HG03432 (cell line): ENCODE results near the gene SIAH3.
"Not testable (repeated sequence)": the region's sequence is repeated elsewhere in the genome, so short reads cannot be mapped to it uniquely, and the experiment has no call there.

Experiments
- ATAC-seq: cut with Tn5 transposase; IDR thresholded peaks from one replicate; pipeline ENCODE4 v1.9.1; 2021; ENCODE audit warnings: mild to moderate bottlenecking, moderate library complexity; ENCODE audit not compliant: unreplicated experiment

Gene SIAH3

DNA sequence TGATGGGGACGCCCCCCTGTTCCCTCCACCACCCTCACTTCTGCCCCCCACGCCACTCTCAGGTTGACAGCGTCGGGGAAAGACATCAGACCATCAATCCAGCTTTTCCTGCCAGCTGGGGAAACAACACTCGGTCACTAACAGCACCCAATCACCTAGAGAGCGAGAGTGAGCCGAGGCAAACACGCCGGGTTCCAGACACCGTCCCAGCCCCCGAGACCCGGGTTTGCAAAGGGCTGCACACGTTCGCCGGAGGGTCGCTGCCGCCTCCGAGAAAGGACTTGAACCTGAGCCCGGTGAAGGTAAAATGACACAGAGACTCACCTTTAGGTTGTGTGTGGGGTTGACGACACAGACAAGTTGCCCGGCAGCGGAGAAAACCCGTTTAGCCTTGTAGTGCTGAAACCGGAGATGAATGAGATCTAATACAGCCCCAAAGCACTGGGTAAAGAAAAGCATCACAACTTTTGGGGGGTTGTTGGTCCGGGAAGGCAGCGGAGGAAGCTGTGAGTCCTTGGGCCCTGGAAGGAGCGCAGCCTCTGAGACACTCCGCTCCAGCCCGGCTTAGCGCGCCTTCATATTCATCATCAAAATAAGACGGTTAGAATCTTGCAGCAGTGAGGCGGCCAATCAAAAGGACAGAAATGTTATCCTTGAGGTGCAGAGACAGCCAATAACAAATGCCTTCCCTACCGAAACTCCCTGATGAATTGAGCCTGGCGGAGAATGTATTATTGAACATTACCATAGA, at the start of gene SIAH3:
TSS of gene SIAH3 (minus strand) at position 583 of the 751 bp plus-strand sequence. CDS start at position 459, 124 bp downstream.
- ATAC-seq: no peak

DNA sequence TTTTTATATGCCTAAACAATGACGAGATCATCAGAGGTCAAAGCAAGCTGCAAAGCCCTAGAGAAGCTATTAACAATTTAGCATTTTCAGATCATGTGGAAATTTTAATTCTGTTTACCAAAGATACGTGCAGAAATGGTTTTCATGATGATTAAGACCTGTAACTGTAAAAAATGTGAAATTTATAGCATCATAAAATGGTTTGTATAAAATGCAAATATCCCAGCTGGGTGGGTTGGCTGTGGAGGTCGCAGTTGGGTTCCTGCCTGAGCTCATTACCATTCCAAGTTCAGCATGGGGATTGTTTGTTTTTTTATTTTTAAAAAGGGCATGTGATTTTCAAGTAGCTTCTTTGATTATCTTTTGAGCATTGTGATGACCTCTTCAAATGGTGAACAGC, 47.9 kb upstream of the SIAH3 start:
- no peak for ATAC-seq

DNA sequence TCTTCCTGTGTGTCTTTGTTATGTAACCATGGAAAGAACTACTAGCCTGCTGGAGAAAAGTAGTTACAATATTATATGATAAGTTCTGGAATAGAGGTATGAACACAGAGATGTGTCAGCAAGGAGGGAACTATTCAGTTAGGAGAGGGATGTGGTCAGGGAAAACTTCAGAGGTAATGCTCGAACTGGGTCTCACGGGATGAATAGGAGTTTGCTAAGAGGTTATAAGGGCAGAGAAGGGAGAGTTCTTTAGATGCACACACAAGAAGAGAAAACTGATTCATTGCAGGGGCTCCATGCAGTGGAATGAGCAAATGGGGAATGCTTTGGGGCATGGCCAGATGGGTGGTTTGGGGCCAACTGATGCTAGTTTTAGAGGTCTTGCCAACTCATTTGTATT, 46.0 kb upstream of the SIAH3 start:
- ATAC-seq: no peak

DNA sequence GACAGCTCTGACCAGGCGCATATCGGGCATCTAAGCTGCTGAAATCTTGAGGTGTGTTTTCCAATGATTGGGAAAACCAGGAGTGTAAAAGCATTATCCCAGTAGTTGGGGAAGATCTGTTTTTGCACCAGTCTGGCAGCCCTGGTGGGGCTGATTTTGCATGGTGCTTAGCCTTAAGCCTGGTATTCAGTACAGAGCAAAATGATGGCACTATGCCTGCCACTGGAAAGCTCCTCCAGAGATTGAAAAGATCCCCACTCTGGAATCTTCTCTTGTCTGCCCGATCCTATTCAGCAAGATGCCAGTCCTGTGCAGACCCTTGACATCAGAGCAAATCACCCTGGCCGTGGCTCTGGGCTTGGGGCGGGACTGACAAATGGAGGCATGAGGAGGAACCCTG, 44.7 kb upstream of the SIAH3 start:
- ATAC-seq: no peak

DNA sequence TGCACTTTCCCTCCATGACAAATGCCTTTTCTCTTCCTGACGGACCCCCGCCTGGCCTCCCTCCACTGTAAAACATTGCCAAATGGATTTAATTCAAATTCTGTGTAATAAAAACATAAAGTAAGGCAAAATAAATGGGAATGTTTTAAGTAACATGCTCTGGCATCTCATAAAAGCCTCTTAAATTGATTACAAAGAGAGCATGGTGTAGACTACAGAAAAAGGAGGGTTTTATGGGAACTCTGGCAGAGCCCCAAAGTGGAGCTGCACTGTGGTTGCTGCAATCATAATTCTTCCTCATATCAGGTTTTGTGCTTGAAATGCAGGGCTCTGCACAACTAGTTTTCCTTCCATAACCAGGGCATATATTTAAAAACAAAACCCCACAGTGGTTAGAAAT, 44.3 kb upstream of the SIAH3 start:
- ATAC-seq: no peak

DNA sequence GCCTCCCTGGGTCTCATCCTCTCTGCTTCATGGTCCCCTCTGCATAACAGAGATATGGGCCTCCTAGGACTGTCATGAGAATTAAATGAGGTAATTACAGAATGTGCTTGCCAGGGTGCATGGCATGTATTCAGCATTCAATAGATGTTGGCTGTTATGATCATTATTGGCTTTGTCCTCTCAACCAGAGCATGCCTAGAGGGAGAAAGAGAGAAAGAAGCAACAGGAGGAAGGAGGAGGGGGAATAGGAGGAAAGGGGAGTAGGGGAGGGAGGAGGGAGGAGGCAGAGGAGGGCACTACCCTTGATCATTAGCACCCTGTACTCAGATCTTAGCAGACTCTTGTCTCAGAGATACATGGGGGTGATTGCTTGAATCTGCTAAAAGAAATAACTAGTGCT, 41.0 kb upstream of the SIAH3 start:
- ATAC-seq: no peak

- ATAC-seq: no peak
Measured at GRCh38 chr13:45889590-45890243, 38.2 kb upstream of the SIAH3 start.

GRCh38 chr13:45886466-45886865, 34.9 kb upstream of the SIAH3 start:
- no peak for ATAC-seq

DNA sequence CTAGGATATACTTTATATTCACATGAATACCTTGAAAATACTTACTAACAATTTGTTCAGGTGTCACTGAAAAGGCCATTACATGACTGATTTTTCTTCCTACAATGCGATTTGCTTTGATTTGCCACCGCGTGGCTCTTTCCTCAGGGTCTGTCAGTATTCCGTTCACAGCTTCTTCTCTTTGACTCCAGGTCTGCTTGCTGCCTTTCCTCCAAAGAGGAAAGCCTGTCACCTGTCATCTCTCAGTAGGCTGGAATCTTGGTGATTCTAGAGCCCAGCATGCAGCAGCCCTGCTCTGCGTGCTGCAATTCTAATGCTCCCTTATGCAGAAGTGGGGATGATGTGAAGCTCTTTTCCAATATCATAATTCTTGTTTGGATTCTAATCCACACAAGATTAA, 33.6 kb upstream of the SIAH3 start:
- ATAC-seq: no peak

GRCh38 chr13:45882626-45883025, 31.1 kb upstream of the SIAH3 start:
- no peak for ATAC-seq

GRCh38 chr13:45881353-45881752, 29.8 kb upstream of the SIAH3 start:
- ATAC-seq: no peak

DNA sequence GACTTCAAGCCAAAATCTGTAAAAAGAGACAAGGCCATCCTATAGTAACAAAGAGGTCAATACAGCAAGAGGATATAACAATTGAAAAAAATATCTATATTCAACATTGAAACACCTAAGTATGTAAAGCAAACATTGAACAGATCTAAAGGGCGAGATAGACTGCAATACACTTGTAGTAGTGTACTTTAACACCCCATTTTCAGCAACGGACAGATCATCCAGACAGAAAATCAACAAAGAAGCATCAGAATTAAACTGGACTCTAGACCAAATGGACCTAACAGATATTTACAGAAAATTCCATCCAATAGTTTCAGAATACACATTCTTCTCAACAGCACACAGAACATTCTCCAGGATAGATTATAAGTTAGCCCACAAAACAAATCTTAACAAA, 28.7 kb upstream of the SIAH3 start:
- no peak for ATAC-seq

GRCh38 chr13:45879666-45880065, 28.1 kb upstream of the SIAH3 start:
- no peak for ATAC-seq

- no peak for ATAC-seq
Measured at GRCh38 chr13:45878966-45879365, 27.4 kb upstream of the SIAH3 start.

DNA sequence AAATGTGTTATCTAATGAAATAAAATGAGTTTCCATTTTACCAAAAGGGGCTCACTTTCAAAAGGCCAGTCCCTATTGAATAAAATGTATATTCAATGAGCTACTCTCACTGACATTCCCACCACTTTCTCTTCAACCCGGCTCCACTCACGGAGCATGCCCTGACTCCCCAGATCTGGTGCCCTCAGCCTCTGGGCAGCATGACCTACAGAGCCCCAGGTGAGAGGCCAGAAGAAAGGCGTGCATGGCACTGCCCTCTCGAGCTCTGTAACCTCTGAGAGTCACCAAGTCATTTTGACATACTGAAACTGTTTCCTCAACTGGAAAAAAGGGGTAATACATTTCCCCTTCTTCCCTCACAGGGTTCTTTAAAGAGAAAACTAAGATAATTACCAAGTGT, 25.2 kb upstream of the SIAH3 start:
- no peak for ATAC-seq

DNA sequence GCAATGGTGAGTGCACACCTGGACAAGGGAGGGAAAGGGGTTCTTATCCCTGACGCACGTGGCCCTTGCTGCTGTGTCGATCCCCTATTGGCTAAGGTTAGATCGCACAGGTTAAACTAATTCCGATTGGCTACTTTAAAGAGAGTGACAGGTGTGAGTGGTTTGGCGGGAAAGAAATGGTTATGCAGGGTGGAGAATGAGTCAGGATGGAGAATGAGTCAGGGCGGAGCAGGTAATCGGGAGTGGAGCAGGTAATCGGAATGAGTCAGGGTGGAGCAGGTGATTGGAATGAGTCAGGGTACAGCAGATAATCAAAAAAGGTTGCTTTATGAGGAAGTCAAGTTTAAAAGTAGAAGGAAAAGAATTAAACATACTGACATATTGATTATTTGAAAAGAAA, 24.4 kb upstream of the SIAH3 start:
- ATAC-seq: no peak

GRCh38 chr13:45873491-45874325, 22.2 kb upstream of the SIAH3 start:
- no peak for ATAC-seq

DNA sequence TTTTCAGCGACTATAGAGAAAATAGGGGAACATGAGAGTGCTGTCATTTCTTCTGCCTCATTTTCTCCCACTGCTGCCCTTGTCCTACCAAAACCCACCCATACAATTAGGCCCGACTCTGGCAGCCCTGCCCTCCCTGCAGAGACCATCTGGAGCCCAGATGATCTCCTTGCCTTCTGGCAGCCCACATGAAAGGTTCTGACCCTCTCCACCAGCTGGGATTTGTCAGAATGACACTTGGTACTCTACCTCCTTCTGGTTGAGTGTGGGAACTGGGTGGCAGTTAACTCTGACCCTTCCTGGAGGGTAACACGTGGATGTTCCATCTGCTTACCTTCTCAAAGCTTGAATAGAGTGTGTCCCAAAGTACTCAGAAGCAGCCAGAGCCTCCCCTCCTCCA, 21.0 kb upstream of the SIAH3 start:
- no peak for ATAC-seq

GRCh38 chr13:45871201-45871600, 19.6 kb upstream of the SIAH3 start:
- not testable (repeated sequence) for ATAC-seq

DNA sequence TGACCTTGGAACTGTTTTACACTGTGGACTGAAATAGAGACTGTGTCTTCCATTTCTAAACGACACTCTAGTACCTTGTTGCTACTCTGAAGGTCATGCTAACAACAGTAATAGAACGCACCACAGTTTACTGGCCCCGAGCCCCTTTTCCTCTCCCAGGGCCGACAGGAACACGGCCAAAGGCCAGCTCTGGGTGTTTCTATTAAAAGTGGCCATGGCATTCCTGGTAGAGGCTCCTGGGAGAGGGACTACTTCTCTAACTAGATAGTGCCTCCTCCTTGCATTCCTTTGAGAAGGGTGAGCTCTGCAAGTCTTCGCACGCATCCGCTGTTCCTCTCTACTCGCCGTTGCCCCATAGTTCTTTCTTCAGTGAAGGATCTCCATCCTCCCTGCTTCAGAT, 18.7 kb upstream of the SIAH3 start:
- no peak for ATAC-seq

DNA sequence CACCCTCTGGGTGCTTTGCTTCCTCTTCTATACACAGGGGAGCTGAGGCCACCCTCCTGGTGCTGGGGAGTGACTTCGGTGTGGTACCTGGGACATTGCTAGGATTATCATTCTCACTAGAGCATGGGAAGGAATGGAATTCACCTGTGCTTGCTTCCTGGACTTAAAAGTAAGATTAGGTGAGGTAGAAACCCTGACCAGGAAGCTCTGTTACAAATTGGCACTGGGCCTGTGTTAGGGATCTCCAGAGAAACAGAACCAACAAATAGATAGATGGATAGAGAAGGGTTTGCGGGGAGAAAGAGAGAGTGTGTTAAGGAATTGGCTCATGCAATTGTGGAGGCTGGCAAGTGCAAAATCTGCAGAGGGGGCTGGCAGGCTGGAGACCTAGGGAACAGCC, 13.9 kb upstream of the SIAH3 start:
- no peak for ATAC-seq
